Activated T-cell treated with anti-CD3 and anti-CD28 coated beads for 4 hours (primary cell): Measurements from ENCODE around the gene CMTM6.
"Not testable (repeated sequence)": the region's sequence is repeated elsewhere in the genome, so short reads cannot be mapped to it uniquely, and the experiment has no call there.

Experiments
- DNase-seq: peaks from one replicate; pipeline ENCODE4 v3.0.0-alpha.2; 2020

Gene CMTM6

DNA sequence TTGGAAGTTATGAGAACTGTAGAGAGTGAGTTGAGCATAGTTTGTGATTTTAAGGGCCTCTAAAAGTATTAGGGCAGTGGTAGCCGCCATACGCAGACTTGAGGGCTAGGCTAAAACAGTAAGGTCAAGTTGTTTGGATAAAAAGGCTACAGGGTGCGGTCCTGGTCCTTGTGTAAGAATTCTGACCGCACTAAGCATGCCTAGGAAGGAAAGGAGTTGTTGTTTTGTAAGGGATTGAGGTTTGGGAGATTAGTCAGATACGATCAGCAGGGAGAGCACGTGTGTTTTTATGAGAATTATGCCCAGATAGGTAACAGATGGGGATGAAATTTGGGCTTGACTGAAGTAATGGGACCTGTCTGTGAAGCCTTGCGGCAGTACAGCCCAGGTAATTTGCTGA is 39.2 kb downstream of the CMTM6 start:
- not testable (repeated sequence) for DNase-seq

DNA sequence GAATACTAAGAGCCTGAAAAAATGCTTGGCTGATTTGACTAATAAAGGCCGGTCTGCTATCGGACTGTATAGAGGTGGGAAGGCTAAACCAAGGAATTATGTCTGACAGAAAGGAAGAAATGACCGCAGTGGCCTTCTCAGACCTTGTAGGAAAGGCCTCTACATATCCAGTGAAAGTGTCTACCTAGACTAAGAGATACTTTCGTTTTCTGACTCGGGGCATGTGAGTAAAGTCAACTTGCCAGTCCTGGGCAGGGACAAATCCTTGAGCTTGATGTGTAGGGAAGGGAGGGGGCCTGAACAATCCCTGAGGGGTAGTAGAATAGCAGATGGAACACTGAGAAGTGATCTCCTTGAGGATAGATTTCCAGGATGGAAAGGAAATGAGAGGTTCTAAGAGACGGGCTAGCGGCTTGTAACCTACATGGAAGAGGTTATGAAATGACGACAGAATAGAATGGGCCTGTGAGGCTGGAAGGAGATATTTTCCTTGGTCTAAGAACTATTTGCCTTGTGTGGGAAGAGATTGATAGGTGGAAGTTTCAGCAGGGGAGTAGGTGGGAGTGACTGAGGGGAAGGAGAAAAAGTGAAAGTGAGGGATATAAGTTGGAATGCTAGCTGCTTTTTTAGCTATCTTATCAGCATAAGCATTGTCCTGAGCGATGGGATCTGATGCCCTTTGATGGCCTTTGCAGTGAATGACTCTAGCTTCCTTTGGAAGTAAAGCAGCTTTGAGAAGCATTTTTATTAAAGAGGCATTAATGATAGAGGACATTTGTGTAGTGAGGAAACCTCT is 40.3 kb downstream of the CMTM6 start:
- not testable (repeated sequence) for DNase-seq

DNA sequence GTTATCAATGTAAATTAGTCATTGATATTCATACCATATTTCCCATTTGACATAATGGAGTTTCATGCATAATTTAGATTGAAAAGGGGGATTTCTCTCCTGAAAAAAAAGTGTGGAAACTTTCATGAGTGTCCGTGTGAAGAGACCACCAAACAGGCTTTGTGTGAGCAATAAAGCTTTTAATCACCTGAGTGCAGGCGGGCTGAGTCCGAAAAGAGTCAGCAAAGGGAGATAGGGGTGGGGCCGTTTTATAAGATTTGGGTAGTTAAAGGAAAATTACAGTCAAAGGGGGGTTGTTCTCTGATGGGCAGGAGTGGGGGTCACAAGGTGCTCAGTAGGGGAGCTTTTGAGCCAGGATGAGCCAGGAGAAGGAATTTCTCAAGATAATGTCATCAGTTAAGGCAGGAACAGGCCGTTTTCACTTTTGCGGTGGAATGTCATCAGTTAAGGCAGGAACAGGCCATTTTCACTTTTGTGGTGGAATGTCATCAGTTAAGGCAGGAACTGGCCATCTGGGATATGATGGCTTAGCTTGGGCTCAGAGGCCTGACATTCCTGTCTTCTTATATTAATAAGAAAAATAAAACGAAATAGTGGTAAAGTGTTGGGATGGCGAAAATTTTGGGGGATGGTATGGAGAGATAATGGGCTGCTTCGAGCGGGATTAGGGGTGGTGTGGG is 41.7 kb downstream of the CMTM6 start:
- not testable (repeated sequence) for DNase-seq

DNA sequence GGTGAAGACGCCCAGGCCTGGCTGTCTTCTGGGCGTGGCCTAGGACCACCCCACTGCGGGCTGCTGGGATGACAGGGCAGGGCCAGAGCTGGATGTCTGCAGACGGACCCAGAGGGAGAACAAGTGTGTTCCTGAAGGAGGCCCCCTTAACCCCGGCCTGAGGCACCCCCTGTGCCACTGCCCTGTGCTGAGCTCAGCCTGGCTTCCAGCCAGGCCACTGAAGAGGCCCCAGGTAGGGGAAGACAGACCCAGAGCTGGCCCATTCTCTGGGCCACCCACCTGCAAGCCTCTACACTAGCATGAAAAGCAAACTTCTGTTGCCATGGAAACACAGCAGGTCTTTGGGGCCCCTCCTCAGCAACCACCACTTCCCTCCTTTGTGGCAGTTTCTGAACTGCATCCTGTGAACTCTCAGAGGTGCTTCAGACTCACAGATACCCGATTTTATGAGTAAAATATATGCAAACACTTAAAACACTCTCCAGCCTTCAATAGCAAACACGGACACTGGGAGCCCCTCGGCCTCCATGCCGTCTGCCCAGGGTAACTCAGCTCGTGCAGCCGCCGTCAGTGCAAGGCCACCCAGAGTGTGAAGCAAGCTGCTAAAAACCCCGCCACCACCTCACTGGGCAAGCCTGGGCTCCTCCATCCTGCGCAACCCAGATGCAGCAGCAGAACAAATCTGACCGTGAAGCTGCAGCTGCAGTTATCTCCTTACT is 42.5 kb downstream of the CMTM6 start:
- no peak for DNase-seq

DNA sequence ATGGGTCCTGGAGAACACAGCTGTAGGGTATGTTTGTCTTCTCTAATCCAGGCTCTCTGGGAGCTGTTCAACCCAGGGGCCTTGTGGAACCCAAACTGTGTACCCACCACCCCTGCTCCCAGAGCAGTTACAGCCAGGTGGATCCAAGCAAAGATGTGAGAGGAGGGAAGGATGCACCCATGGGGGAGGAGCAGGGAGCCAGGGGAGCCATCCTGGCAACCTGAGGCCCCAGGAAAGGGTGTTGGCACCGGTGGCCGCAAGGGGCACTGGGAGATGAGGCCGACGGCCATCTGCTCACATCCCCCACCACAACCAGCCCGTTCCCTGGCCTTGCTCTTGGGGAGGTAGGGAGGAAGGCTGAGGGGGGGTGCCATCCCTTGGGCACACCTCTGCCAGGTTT is 43.2 kb downstream of the CMTM6 start:
- DNase-seq = no peak

DNA sequence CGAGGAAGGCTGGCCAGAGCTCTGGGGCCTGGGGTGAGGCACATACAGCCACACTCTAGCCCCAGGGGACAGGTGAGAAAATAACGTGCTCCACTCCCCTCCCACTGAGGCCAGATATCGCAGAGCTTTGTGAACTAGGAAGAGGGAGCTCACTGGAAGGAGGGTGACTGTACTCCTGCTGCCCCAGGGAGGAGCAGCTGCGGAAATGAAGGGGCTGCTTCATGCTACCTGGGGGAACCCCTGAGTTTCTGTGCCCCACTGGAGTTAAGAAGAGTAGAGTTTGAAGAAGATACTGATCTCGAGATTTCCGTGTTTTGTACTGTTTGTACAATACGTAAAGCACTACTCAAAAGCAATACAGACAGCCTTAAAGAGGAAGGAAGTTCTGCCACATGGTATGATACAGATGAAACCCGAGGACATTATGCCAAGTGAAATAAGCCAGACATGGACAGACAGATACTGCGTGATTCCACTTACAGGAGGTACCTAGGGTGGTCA is 44.6 kb downstream of the CMTM6 start:
- DNase-seq = no peak

DNA sequence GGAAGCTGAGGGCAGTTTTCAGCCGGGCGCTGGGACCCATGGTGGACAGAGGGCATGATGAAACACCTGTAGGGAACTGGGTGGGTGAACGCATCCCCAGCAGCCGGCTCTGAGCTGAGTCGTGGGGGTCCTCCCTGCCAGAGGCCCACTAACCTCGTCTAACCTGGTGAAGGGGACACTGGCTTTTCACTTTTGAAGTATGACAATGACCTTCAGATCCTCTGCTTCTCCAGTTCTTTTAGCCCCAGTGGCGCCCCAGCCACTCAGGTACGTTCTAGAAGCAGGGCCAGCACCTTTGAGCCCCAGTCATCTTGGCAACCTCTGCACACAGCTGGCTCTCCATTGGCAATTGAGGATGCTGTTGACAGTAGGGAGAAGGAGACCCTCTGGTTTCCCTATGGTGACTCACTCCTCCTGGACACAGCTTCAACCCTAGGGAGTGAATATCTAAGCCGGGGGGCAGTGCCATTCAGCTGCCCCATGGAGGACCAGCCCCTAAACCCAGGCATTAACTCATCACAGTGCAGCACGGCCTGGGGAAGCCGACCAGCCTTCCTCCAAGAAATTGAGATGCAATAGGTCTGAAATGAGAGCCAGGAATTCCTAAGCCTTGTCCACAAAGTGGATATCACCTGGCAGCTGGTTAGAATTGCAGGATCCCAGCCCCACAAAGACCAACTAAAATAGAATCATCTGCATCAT is 46.1 kb downstream of the CMTM6 start:
- no peak for DNase-seq

DNA sequence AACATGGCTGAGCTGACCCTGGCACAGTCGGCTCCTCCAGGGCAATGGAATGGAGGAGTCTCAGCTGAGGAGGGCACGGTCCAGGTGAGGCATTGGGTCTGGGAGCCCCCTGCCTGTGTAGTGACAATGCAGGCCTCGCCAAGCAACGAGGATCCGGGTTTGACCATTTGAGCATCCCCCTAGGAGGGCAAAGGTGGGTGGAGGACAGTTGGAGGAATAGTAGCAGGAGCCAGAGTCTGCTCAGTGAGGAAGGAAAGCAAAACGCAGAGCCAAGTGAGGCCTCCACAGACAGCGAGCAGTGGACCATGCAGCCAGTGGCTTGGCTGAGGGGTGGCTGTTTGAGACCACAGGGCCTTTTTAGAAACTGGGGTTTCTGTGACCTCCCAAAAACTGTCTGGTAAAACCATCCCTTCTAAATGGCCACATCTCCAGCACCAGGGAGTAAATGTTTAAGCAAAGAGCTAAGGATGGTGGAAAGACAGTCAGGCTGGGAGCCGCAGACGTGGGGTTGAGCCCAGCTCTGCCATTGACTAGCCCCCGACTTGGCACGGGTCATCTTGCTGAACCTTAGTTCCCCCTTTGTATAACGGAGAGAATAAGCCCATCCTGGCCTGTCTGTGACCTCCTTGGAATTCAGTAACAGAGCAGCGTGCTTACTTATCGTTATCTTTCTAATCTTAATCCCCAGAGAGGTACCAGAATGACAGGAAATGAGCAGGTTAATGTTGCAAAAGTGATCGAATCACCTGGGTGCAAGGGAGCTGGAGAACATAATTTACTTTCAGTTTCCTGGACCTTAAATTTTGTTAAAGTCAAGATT is 46.8 kb downstream of the CMTM6 start:
- DNase-seq = no peak

DNA sequence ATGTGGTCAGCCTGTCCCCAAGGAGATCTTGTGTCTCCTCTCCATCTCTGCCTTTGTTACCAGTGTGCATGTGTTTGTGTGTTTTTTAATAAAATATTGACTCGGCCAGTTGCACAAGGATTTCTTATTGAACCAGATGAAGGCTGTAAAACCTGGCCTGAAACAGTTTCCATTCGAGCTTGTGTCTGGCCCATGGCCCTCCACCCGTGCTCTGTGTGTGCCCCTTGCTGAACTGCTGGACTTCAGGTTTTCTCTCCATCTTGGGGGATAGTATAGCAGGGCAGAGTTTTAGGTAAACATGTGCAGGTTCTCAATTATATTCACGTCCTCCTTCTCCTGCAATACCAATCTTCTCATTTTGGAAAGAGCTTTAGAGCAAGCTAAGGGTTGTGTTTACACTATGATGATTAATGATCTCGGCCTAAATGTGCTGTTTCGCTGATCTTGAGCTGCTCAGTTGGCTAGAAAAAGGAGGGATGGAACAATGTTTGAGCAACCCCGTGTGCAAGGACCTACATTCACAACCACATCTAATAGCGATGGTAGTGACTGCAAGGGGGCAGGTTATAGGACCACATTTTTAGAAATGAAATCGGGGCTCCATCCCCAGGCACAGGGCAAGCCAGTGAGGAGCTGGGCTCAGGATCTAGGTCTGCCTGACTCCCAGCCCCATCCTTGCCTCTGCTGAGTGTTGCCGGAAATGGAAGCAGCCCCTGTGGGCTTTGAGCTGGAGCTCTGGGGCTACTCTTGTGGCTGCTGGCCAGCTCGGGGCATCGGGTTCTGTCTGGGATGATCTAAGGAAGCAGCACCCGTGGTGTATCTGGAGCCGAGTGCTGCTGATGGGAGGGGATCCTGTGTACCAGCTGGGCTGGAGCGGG is 47.7 kb downstream of the CMTM6 start:
- DNase-seq = no peak

DNA sequence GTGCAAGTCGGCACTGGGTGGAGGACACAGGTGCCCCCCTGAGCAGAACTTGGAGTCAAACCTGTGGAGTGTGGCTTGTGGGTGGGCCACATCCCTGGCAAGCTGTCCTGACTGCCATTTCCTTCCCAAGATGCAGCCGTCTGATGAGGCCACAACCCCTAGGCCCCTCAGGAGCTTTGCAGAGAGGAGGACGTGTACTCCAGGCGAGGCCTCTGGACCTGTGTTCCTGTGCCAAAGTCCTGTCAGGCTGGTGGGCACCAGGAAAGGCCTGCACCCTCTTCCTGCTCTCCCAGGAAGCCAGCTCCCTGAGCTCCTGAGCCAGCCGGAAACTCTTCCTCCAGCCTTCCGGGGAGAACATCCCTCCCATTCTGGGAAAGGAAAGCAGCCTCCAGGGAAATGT is 48.5 kb downstream of the CMTM6 start:
- DNase-seq = no peak

DNA sequence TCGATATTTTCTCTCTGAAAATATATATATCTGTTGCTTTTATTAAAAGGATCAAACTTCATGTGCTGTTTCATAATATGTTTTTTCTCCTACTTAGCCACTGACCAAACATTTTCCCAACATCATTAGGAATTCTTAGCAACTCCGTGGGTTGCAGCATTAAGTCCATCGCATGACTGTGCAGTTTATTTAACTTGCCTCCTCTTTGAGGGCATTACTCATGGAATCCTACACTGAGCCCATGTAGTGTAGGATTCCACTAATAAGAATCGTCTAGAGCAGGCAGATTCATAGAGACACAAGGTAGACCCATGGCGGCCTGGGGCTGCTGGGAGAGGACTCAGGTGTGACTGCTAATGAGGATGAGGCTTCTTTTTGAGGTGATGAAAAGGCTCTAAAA is 49.3 kb downstream of the CMTM6 start:
- DNase-seq = no peak

DNA sequence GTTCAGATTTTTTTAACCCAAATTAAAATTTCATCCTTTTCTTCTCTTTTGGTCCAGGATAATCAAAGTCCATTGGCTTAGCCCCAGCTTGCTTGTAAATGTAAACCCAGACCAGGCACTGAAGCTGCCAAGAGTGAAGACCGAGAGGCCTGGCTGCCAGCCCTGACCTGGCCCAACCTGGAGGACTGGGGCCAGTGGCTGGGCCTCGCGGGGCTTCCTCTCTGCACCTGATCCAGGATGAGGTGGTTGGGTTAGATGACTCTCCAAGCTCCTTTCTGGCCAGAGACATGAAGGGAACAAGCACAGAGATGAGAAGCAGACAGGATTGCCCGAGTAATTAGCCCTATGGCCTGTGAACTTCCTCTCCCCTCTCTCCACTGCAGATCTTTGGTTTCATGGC is 50.6 kb downstream of the CMTM6 start:
- DNase-seq = no peak

DNA sequence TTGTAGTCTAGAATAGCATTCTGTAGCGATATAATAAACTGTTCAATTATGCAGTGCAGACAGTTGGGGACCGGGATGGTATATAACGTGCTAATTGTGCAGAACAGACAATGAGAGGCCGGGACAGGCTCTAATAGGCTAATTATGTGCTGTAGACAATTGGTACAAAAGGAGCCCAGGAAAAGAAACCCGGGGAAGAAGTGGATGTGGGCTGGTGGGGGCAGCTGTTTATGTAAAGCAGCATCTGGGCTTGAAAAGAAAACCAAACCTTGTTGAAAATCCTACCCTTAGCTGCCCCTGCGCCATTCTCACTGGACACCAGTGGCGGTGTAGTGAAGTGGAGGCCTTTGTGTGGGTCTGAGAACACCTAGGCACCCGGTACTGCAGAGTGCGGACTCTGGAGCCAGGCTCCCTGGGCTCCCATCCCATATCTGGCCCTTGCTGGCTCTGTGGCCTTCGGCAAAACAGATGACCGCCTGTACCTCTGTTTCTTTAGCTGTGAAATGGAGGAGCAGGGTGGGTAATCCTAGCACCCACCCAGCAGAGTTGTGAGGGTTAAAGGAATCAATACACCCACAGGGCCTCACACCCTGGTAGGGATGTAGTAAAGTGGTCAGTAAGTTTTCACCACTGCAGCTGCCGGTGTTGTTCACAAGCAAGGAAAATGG is 51.5 kb downstream of the CMTM6 start:
- DNase-seq = no peak

DNA sequence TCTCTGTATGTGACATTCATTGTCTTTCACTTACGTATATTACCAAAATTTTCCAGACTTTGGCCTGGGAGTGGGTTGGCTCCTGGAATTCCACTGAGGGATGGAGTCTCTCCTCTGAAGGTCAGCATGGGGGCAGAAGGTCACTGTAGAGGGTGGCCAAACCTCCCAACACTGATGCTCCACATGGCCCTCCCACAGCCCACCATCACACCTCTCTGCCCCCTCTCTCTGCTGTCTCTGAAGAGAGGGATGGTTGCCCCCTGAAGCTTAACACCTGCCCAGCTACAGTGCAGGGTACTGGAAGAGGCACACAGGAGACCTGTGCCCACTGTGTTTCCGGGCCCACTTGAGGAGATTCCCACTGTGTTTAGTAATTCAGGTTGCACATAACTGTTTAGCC is 52.2 kb downstream of the CMTM6 start:
- DNase-seq = no peak

DNA sequence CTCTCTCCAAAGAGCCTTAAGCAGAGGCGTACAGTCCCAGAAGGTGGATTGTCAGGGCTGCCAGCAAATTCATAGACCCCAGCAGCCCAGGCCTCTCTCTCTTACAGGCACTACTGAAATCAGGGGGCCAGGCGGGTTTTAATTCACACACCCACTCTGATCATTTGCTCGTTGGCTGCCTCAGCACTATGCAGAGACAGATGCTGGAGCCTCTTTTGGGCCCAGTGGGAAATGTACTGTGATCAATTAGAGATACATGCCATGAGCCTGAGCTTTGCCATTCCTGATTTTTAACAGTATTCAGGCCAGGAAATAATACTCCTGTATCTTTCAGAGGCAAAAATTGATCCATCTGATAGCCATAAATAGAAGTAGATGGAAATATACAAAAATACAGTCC is 53.0 kb downstream of the CMTM6 start:
- no peak for DNase-seq

DNA sequence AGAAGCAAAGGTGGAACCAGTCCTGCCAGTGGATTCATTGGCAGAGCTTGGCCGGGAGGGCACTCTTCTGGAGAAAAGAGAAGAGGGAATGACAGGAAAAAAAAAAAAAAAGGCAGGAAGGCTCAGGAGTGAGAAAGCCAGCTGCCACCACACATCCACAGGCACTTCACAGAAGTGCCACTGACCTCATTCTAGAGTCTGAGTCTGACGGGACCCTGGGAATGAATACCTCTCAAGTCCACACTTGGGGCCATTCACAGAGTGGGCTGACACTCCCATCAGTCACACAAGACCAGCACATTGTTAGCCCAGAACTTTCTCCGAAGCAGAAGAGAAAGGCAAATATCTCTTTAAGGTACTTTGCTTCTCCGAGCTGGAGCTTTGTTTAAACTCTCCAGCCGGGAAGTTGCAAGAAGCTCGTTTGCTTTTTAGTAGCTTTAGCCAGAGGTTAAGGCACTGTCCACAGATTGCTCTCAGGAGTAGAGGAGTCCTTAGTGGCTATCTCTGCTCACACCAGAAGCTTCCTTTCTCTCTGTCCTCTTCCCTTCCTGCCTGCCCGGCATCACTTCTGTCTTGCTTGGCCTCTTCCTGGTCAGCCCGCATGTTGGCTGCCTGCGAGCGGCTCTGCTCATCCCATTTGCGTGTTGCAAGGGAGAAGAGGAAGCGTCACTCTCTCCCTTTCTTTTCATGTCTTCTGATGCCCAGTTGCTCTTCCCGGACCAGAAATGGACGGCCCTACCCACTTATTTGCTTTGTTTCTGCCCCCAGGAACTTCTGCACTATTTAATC is 53.8 kb downstream of the CMTM6 start:
- no peak for DNase-seq

DNA sequence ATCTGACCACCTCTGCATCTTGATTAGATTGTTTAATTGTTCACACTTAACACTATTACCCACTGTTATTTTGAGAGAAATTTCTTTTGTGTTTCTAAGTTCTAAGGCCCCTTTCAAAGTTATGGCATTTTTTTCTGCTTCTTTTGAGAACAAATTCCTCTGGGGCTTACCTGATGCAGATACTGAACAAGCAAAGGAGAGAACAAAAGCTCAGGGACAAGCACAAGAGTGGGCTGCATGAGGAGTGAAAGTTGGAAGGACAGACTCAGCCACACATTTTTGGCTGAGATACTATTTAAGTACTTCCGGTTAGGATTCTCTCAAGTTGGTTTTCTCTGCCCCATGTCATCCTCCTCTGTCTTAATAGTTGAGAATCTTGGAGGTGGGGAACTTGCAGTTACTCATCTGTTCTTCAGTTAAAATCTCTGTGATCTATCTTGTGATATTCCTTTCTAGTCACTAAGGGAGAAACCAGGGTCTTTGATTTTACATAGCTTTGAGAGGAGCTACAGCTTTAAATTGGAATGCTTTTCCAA is 54.7 kb downstream of the CMTM6 start:
- DNase-seq = no peak

DNA sequence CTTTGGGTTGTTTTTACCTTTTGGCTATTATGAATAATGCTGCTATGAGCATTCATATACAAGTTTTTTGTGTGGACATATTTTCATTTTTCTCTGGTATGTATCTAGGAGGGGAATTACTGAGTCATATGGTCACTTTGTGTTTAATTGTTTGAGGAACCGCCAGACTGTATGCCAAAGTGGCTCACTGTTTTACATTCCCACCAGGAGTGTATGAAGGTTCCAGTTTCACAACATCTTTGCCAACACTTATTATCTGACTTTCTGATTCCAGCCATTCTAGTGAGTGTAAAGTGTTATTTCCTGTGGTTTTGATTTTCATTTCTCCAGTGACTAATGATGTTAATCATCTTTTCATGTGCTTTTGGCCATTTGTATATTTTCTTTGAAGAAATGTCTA is 59.2 kb downstream of the CMTM6 start:
- no peak for DNase-seq

DNA sequence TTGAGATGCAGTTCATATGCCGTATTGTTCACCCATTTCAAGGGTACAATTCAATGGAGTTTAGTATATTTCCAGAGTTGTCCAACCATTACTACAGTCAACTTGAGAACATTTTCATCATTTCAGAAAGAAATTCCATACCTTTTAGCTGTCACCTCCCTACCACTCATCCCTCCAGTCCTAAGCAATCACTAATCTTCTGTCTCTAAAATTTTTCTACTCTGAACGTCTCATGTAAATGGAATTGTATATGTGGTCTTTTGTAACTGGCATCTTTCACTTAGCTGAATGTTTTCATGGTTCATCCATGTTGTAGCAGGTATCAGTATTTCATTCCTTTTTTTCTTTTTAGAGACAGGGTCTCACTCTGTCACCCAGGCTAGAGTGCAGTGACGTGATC is 59.9 kb downstream of the CMTM6 start:
- DNase-seq = no peak
